GM21360 (cell line): ENCODE measurements around the gene PRKAG2.

Experiments used
- ATAC-seq: cut with Tn5 transposase; IDR thresholded peaks from one replicate; pipeline ENCODE4 v1.9.1; 2021; ENCODE audit warnings: mild to moderate bottlenecking, moderate library complexity; ENCODE audit not compliant: unreplicated experiment

Gene PRKAG2

GRCh38 chr7:151607464-151607867, 269.4 kb downstream of the PRKAG2 start:
- no peak for ATAC-seq

- no peak for ATAC-seq
These were observed 273.0 kb downstream of the PRKAG2 start for GRCh38 chr7:151603951-151604350.

GRCh38 chr7:151601521-151602305, 275.2 kb downstream of the PRKAG2 start:
- ATAC-seq: no peak

GRCh38 chr7:151600331-151600730, 276.6 kb downstream of the PRKAG2 start:
- no peak for ATAC-seq

- no peak for ATAC-seq
These were observed 277.3 kb downstream of the PRKAG2 start for GRCh38 chr7:151599401-151600227.

- ATAC-seq: no peak
These were observed 279.1 kb downstream of the PRKAG2 start for GRCh38 chr7:151597541-151598444.

GRCh38 chr7:151595702-151596350, 281.1 kb downstream of the PRKAG2 start:
- no peak for ATAC-seq

- no peak for ATAC-seq
These were observed 283.9 kb downstream of the PRKAG2 start for GRCh38 chr7:151592868-151593486.

GRCh38 chr7:151592330-151592729, 284.6 kb downstream of the PRKAG2 start:
- no peak for ATAC-seq

GRCh38 chr7:151591866-151592265, 285.0 kb downstream of the PRKAG2 start:
- ATAC-seq: no peak

- no peak for ATAC-seq
These were observed 285.8 kb downstream of the PRKAG2 start for GRCh38 chr7:151590850-151591771.

- no peak for ATAC-seq
These were observed 286.7 kb downstream of the PRKAG2 start for GRCh38 chr7:151590071-151590849.

GRCh38 chr7:151588982-151589381, 287.9 kb downstream of the PRKAG2 start:
- ATAC-seq: no peak

GRCh38 chr7:151586531-151587260, 290.2 kb downstream of the PRKAG2 start:
- no peak for ATAC-seq

- ATAC-seq: no peak
These were observed 291.0 kb downstream of the PRKAG2 start for GRCh38 chr7:151585744-151586393.

GRCh38 chr7:151581741-151582140, 295.2 kb downstream of the PRKAG2 start:
- no peak for ATAC-seq

- ATAC-seq: no peak
These were observed 297.3 kb downstream of the PRKAG2 start for GRCh38 chr7:151579644-151580043.
